Endothelial cell of umbilical vein (primary cell): Measurements from ENCODE around the gene TMPRSS3. TPM values are rescaled to one million over a fixed set of nuclear protein-coding genes. Genes with fewer than 3 reads are reported as not detected.

Source experiments
- BruUV-seq: library from RNA; stranded (reverse); fragments of 400-500 nt; replicated peaks from 2 replicates; lab custom pipeline; 2021; lab: Mats Ljungman, UMichigan
- CTCF ChIA-PET: fragments of 300-600, 350-600 bp; sonication (Branson Sonifier 250); formaldehyde crosslinking; loops from one replicate; lab custom pipeline; 2021; ENCODE audit warnings: antibody characterized with exemption, inconsistent platforms; lab: Charles Lee
- POLR2A ChIA-PET: fragments of 300-600, 350-600 bp; sonication (Branson Sonifier 250); formaldehyde crosslinking; loops from one replicate; lab custom pipeline; 2021; ENCODE audit warnings: antibody characterized with exemption, inconsistent platforms; lab: Charles Lee
- DNase-seq: peaks from one replicate; pipeline ENCODE4 v3.0.0-alpha.2; 2011; ENCODE audit warnings: low read depth, low spot score
- FAIRE-seq: peaks from 2 replicates; lab custom pipeline; 2011; peaks lifted over from hg19 to GRCh38; lab: Jason Lieb, UNC
- H2AFZ ChIP-seq: 2 replicates; pipeline ENCODE4 v1.6.0; 2012; ENCODE audit warnings: low read depth, low read length, control low read depth, inconsistent platforms
- H3K27ac ChIP-seq: 2 replicates; pipeline ENCODE4 v1.5.1; 2011; ENCODE audit warnings: low read depth, mild to moderate bottlenecking, control low read depth, low read length, moderate library complexity; ENCODE audit not compliant: insufficient read depth
- H3K27me3 ChIP-seq, 2 experiments: 2 replicates each; pipeline versions ENCODE4 v1.6.0 to v1.6.1; 2011; ENCODE audit warnings: low read length in 2 of 2, mixed read lengths in 1 of 2; ENCODE audit not compliant: control insufficient read depth in 2 of 2, insufficient read depth in 2 of 2
- H3K36me3 ChIP-seq, 2 experiments: 2 replicates in 1 of 2; 3 replicates in 1 of 2; pipeline ENCODE4 v1.5.1; 2011; ENCODE audit warnings: low read length in 2 of 2, mild to moderate bottlenecking in 1 of 2, moderate library complexity in 1 of 2; ENCODE audit not compliant: control insufficient read depth in 2 of 2, insufficient read depth in 2 of 2; ENCODE audit errors: extremely low read depth in 1 of 2
- H3K4me1 ChIP-seq: 3 replicates; pipeline ENCODE4 v1.5.1; 2011; ENCODE audit warnings: mild to moderate bottlenecking, low read length; ENCODE audit not compliant: control insufficient read depth, insufficient read depth; ENCODE audit errors: extremely low read depth
- H3K4me2 ChIP-seq: 2 replicates; pipeline ENCODE4 v1.6.1; 2011; ENCODE audit warnings: low read length, control low read depth, mixed read lengths; ENCODE audit not compliant: insufficient read depth
- H3K4me3 ChIP-seq, 3 experiments: fragments of 200-600 bp in 1 of 3; sonication (generic), shearing (Covaris generic) in 1 of 3; replicated peaks in 1 of 3; 2 replicates each; pipeline ENCODE4 v1.5.1; 2011 to 2016; ENCODE audit warnings: control low read depth in 3 of 3, low read length in 3 of 3, mild to moderate bottlenecking in 2 of 3, inconsistent platforms in 1 of 3, low read depth in 1 of 3, moderate library complexity in 1 of 3; ENCODE audit not compliant: insufficient read depth in 1 of 3
- H3K79me2 ChIP-seq: 2 replicates; pipeline ENCODE4 v1.6.0; 2012; ENCODE audit warnings: low read length, inconsistent platforms; ENCODE audit not compliant: control insufficient read depth, insufficient read depth
- H3K9ac ChIP-seq: replicated peaks from 2 replicates; pipeline ENCODE3; 2011; ENCODE audit warnings: low read length, control low read depth; ENCODE audit not compliant: insufficient read depth; ENCODE audit errors: extremely low read depth
- H3K9me1 ChIP-seq: replicated peaks from 3 replicates; pipeline ENCODE4 v1.6.0; 2011; ENCODE audit warnings: mild to moderate bottlenecking, low read length; ENCODE audit not compliant: control insufficient read depth, insufficient read depth; ENCODE audit errors: extremely low read depth
- H3K9me3 ChIP-seq: replicated peaks from 2 replicates; pipeline ENCODE4 v1.5.1; 2012; ENCODE audit warnings: low read length, inconsistent platforms; ENCODE audit not compliant: control insufficient read depth, insufficient read depth
- H4K20me1 ChIP-seq: replicated peaks from 2 replicates; pipeline ENCODE3; 2011; ENCODE audit warnings: mild to moderate bottlenecking, low read length; ENCODE audit not compliant: control insufficient read depth, insufficient read depth; ENCODE audit errors: extremely low read depth
- EZH2 ChIP-seq: IDR thresholded peaks from 2 replicates; pipeline ENCODE4 v1.6.1; 2012; ENCODE audit warnings: borderline replicate concordance, low read depth, mild to moderate bottlenecking, moderate library complexity, low read length, inconsistent platforms; ENCODE audit not compliant: severe bottlenecking
- FOS ChIP-seq: IDR thresholded peaks from 2 replicates; pipeline ENCODE4 v1.6.1; 2011; ENCODE audit warnings: mild to moderate bottlenecking, low read length, moderate library complexity, borderline replicate concordance; ENCODE audit not compliant: insufficient read depth
- GATA2 ChIP-seq: IDR thresholded peaks from 2 replicates; pipeline ENCODE4 v1.7.0; 2011; ENCODE audit warnings: low read depth, mild to moderate bottlenecking, moderate library complexity, mixed read lengths, low read length; ENCODE audit not compliant: insufficient read length, insufficient read depth
- JUN ChIP-seq: IDR thresholded peaks from 2 replicates; pipeline ENCODE4 v1.6.1; 2011; ENCODE audit warnings: borderline replicate concordance, low read depth; ENCODE audit not compliant: insufficient read length, insufficient read depth
- MAX ChIP-seq: IDR thresholded peaks from 2 replicates; pipeline ENCODE4 v1.6.1; 2011; ENCODE audit not compliant: insufficient read depth, insufficient read length
- MYC ChIP-seq: IDR thresholded peaks from one replicate; pipeline ENCODE4 v1.6.1; 2011; ENCODE audit warnings: mild to moderate bottlenecking, low read depth, low read length
- POLR2A ChIP-seq: IDR thresholded peaks from 2 replicates; pipeline ENCODE4 v1.6.1; 2012; ENCODE audit warnings: low read depth, mild to moderate bottlenecking, control low read depth, low read length
- POLR2AphosphoS5 ChIP-seq: IDR thresholded peaks from 2 replicates; pipeline ENCODE4 v1.6.1; 2012; ENCODE audit warnings: low read depth, mild to moderate bottlenecking, control low read depth, low read length, moderate library complexity; ENCODE audit not compliant: insufficient read depth
- dilution Hi-C: fragments of 300-500 bp; cut with MboI; formaldehyde crosslinking; loops from one replicate; pipeline ENCODE4 v1.15.0; 2019; ENCODE audit warnings: low sequenced_read_pairs; ENCODE audit not compliant: extremely low pct_ligation_motif_present
- intact Hi-C: fragments of 100-400 bp; cut with micrococcal nuclease; formaldehyde crosslinking; loops from one replicate; pipeline ENCODE4 v1.10.0; 2022
- polyA plus RNA-seq, 4 experiments: library from polyadenylated mRNA; depleted of rRNA in 3 of 4; stranded (reverse) in 3 of 4; unstranded in 1 of 4; fragments of >200 nt; gene quantifications; 2 replicates each; pipeline versions ENCODE4 v1.2.1 to v1.2.3, GENCODE V29; 2011 to 2012; ENCODE audit warnings: missing spikeins in 1 of 4
- total RNA-seq: library from RNA; stranded (reverse); gene quantifications from 2 replicates; pipeline ENCODE4 v1.2.3, GENCODE V29; 2021
- TF ChIP-seq, protein P1 (sequence below), 2 donors: IDR thresholded peaks; 1 replicate in 1 of 2; 2 replicates in 1 of 2; pipeline ENCODE4 v1.5.1; 2011; ENCODE audit warnings: low read length in 2 of 2, mild to moderate bottlenecking in 2 of 2, moderate library complexity in 2 of 2, control low read depth in 1 of 2, inconsistent platforms in 1 of 2, low read depth in 1 of 2; ENCODE audit not compliant: insufficient read depth in 1 of 2; ENCODE audit errors: extremely low read depth in 1 of 2

TMPRSS3 gene
- total and polyA plus RNA-seq, 2 donors (not counting 3 experiments of a cell fraction or from before 2014, with no cell fraction given) = not detected

DNA sequence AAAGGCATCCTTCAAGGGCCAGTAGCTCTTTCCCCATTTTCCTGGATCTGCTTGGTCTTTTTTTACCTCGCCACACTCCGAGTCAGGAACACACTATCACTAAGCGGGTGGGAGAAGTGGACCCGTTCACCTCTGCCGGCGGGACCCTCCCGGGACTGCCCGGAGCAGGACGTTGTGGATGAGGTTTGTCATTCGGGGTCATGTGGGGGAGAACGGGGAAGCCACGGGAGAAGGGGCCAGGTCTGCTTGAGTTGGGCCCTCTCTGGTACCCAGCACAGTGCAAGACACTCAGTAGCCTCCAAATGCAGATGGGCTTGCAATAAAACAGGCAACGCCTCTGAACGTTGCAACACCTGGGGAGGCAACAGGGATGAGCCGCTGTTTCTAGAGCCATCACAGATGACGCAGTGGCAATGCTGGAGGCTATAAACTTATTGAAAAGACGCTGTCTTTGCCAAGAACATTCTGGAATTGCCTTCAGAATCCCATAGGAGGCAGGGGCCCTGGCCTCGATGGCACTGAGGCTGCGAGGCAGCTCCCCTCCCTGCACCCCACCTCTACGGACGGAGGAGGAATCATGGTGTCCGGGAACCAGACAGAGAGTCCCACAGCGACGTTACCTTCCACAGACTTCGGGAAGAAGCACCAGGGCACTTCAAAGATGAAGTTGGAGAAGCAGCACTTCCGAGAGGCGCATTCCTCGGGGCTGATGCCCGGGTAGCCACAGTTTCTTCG is 48.8 kb downstream of the TMPRSS3 start:
- Histone ChIP-seq H3K4me3 (no peak overlapping the region), H4K20me1 (no peaks in the 10 kb centered on the region), H3K4me2 (no peak overlapping the region), H2AFZ (no peak overlapping the region), H3K36me3 (no peaks in the 10 kb centered on the region), H3K27ac (no peak overlapping the region), H3K79me2 (no peaks in the 10 kb centered on the region), H3K4me1 (no peaks in the 10 kb centered on the region), H3K9ac (no peak overlapping the region), H3K9me1 (no peaks in the 10 kb centered on the region), H3K27me3 (no peaks in the 10 kb centered on the region), H3K9me3 (no peaks in the 10 kb centered on the region)
- DNase-seq (no peak), FAIRE-seq (no peak)
- intact Hi-C loops (no loop called here), dilution Hi-C loops (no loop called here)
- no peak for TF ChIP-seq EZH2
- TF ChIP-seq, protein P1, sequence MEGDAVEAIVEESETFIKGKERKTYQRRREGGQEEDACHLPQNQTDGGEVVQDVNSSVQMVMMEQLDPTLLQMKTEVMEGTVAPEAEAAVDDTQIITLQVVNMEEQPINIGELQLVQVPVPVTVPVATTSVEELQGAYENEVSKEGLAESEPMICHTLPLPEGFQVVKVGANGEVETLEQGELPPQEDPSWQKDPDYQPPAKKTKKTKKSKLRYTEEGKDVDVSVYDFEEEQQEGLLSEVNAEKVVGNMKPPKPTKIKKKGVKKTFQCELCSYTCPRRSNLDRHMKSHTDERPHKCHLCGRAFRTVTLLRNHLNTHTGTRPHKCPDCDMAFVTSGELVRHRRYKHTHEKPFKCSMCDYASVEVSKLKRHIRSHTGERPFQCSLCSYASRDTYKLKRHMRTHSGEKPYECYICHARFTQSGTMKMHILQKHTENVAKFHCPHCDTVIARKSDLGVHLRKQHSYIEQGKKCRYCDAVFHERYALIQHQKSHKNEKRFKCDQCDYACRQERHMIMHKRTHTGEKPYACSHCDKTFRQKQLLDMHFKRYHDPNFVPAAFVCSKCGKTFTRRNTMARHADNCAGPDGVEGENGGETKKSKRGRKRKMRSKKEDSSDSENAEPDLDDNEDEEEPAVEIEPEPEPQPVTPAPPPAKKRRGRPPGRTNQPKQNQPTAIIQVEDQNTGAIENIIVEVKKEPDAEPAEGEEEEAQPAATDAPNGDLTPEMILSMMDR (IDR thresholded peaks at IDR 0.05; ENCODE audit: extremely low read depth in 1 of 2, insufficient read depth in 1 of 2, low read depth in 1 of 2, low read length in 2 of 2) = no peak
- TF ChIP-seq JUN = no peak
- TF ChIP-seq POLR2AphosphoS5 = no peak
- no peak for TF ChIP-seq POLR2A
- no peak for TF ChIP-seq MYC
- TF ChIP-seq GATA2 = no peak
- TF ChIP-seq FOS = no peak
- TF ChIP-seq MAX = no peak
- BruUV-seq = no TSS peak
- CTCF ChIA-PET = interaction anchor here (0.8 kb wide), 2 partner anchors 9 to 88 kb away, joined by 3 read pairs; no protein-coding TSS in a partner anchor
- POLR2A ChIA-PET = no interaction called here
